Caki2 (cell line): Measurements from ENCODE around the gene SEC22C. TPM values are rescaled to one million over a fixed set of nuclear protein-coding genes. Genes with fewer than 3 reads are reported as not detected.

Experiments
- DNase-seq: peaks from one replicate; pipeline ENCODE4 v3.0.0-alpha.2; 2015; ENCODE audit warnings: low read depth
- in situ Hi-C: cut with HindIII; loops from 2 replicates; pipeline ENCODE4 v1.10.0; 2016; ENCODE audit warnings: low sequenced_read_pairs, low pct_unique_long_range_greater_than_20kb, mixed read lengths
- total RNA-seq: library from RNA; depleted of rRNA; stranded (reverse); fragments of >200 nt; shearing (Covaris generic); gene quantifications from 2 replicates; pipeline ENCODE4 v1.2.3, GENCODE V29; 2014; ENCODE audit warnings: low replicate concordance; rRNA removed

Gene SEC22C
- total RNA-seq, 1 experiment from 2014 or later: 44.1 TPM

DNA sequence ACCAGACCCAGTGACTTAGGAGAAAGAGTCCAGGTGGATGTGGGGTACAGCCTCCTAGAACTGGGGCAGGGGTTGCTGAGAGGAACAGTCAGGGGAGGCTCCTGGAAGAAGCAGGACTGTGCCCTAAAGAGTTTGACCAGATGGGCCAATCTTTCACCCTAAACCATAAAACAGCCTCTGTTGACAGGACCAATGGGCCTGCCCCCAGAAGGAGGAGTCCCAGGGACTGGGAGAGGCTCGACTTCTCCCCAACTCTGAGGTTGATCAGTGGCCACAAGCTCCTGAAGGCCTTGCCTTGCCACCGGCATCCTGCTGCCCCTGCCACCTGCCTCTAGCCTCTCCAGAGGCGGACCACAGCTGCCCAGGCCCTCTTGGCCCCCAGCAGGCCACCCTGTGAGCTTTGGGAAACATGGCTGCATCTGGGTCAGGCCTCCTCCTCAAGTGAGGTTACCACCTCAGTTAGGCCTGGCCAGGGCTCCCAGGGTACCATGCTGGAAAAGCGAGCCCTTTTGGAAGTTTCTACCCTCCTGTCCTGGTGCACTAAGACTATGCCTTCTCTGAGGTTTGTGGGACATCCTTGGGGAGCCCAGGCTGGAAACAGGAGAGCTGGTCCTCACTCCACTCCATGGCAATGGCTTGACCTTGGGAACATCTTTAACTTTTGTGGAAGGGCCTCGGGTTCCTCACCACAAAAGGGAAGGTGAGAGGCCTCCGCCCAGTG is 76.5 kb downstream of the SEC22C start:
- in situ Hi-C loops: no loop called here
- no peak for DNase-seq

DNA sequence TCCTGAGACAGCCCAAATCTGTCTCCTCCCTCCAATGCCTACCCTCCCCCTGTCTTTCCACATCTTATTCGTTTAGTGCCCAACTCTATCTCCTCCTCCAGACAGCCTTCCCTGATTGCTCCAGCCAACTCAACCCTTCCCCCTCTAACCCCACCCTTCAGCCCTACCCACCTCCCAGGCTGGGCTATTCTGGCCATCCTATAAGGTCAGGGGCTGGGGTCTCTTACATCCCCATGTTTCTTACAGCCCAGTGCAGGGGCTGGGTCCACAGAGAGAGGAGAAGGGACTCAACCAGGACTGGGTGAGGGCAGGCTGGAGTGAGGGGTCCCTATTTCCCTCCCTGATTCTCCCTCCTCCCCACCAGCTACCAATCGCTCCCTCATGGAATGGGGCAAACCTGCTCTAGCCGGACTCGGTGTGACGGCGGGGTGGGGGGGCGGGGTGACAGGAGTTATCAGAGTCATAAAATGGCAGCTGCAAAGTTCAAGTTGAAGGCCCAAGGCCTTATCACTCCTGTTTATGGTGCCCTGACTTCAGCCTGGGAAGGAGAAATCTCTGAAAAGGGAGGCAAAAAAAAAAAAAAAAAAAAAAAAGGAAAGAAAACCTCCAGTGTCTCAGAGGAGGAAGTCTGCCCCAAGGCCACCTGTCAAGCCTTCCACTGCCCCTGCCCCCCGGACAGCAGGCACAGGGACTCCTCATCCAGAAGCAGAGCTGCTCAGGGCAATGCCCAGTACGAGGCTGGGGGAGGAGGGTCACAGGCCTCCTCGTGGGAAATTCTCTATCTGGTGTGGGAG is 77.2 kb downstream of the SEC22C start:
- DNase-seq: no peak
- in situ Hi-C loops: no loop called here

DNA sequence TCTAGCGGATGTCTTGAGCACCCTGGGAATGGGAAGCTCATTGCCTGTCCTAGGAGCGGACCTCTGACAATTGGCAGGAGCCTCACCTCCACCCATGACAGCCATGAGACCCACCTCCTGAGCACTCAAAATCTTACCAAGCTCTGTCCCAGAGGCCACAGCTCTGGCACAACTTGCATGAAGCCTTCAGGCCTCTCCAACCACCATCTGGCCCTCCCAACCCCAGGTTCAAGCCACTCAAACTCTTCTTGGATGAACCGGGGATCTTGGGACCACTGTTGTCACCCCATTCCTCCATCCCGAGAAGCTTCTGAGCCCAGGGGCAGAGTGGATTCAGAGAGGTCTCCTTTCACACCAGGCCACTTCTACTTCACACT is 77.8 kb downstream of the SEC22C start:
- in situ Hi-C loops: no loop called here
- DNase-seq: no peak

DNA sequence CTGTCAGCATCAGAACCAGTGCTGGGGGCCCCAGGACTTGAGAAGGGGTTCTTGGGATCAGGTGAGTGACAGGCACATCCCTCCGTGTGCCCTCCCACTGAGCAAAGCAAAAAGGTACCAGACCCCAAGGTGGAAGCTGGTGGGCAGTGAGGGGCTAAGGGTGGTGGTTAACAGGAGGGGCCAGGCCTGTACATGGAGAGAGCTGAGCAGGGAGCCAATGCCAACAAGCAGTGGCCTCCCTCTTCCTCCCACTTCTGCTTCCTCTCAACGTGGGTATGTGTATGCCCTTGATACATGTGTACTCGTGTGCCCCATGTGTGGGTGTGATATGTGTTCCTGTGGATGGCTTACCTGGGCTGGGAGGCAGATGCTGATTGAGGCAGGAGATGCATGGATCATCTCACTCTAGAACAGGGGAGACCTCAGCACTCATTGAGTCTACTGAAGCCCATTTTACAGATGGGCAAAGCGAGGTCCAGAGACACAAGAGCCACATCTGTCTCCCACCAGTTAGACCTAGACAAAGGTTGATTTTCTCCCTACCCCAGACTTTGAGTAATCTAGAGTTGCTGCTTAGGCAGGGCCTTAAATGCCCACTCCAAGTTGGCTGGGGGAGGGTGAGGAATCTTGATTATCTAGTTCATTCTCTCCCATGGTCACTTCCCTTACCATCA is 78.4 kb downstream of the SEC22C start:
- no peak for DNase-seq
- in situ Hi-C loops: no loop called here

DNA sequence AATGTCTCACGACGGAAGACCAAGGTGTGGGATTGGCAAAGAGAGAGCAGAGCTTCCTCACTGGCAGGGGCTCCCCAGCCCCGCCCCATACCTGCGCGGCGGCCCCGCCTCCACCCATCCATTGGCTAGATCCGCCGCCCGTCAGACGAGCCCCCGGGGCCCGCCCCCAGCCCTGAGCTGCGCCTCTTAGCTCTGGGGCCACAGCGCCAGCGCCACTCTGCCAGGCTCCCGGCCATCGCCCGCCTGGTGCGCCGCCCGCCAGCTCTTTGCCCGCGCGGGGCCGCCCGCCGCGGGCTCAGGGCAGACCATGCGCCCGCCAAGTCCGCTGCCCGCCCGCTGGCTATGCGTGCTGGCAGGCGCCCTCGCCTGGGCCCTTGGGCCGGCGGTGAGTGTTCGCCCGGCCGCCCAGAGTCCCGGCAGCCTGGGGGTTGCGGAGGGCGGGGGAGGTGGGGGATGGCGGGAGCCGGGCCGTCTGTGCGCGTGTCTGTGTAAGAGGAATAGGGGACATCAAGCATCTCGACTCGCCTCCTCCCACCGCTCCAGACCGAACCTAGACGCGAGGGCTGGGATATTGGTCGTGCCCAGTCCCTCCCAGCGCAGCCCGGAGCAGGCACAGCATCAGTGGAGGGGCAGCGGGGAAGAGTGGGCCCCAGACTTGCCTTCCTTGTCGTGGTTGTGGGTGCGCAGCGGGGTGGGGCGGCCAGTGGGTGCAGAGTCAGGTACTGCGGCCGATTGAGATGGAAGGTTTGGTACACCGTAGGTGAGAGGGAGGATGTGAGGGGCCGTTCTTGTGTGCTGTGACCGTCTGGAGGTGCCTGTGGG is 79.1 kb downstream of the SEC22C start, which contains the start of gene VIPR1:
VIPR1 (plus strand) TSS at position 215 of the 822 bp plus-strand sequence; CDS start at position 308, 93 bp downstream.
- peak; percentile 63 for DNase-seq
- in situ Hi-C loops: no loop called here

DNA sequence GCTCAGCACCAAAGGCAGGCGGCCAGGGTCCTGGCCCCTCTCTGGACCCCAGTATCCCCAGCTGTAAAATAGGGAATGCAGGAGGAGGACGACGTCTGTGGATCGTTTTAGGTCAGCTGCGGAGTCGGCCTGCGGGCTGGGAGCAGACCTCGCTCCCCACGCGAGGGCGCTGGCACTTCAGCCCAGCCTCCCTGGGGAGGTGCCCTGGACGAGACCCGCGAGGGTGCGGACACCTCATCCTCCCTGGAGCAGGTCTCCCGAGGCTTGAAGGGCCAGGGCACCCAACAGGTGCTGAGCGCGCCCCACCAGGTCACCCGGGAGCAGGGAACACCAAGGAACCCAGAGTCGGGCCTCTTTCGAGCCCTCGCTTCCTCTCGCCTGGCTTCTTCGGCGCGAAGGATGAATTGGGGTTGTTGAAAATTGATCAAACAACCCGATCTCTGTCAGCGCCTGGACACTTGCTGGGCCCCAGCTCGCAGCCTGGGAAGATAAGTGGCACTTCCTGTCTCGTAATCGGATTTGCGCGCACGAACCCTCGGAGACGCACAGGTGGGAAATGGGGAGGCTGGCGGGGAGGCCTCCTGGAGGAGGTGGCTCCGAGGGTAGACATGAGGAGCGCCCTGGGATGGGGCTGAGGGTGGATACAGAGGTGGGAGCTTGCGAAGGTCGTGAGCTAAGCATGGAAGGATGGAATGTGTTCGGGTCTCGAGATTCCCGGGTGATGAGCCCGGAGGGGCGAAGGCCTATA is 79.9 kb downstream of the SEC22C start:
- in situ Hi-C loops: no loop called here
- no peak for DNase-seq

DNA sequence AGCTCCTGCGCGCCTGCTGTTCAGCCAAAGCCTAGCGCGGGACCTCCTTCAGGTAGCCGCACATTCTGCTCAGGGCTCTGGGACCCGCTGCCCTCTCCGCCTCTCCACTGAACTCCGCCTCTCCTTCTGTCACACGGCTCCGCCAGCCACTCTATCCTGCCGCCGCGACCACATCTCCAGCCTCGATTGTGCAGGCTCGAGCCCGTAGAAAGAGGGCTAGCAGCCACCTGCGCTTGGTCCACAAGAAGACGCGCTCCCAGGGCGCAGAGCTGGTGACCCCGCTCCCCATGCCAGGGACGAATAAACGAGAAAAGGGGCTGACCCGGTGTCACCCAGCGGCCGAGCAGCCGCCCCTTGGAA is 80.5 kb downstream of the SEC22C start:
- DNase-seq: no peak
- in situ Hi-C loops: no loop called here

DNA sequence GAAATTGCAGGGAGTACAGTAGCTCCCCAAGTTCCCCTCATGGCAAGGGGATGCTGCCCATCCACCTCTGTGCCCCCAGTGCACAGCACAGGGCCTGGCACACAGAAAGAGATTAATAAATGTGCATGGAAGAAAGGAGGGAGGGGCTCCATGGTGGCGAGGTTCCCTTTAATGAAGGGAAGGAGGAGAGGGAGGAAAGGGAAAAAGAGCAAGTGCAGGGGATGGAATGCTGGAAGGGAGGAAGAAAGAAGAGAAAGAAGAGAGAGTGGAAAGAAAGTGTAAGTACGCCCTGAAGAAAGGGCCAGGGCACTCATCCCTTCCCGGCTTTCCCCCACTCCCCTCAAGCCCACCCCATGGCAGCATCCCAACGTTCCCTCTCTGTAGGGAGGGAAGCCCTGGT is 80.9 kb downstream of the SEC22C start:
- in situ Hi-C loops: no loop called here
- DNase-seq: no peak

DNA sequence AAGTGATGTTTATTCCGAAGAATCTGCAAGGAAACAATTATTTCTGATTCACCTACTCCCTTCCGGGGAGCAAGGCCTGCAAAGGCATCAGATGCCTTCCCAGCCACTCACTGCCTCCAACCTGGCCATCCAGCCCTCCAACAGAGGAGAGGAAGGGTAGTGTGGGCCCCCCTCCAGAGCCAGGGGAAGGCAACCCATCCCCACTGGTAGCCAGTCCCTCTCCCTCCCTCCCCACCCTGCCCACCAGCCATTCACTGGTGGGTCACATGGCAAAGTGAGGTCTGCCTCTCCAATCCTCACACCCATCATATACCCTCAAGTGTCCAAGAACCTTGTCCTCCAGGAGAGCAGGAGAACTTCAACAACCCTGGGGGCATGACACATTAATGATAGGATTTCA is 81.7 kb downstream of the SEC22C start:
- DNase-seq: no peak
- in situ Hi-C loops: no loop called here

DNA sequence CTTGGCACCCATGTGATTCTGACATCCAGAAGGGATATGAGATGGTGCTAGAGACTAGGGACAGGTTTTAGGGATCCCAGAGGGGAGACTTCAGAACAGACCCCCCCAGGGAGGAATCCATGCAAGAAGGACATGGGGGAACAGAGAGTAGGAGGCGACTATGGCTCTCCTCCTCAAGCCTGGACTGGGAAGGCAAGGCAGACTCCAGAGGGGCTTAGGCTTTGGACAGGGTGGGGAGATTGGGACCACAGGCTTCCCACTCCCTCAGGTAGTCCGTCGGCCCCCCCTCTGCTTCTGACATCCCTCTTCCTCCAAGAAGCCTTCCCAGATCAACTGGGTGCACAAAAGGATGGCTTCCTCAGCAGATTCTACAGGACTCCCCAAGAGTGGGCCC is 82.3 kb downstream of the SEC22C start:
- in situ Hi-C loops: no loop called here
- DNase-seq: no peak

DNA sequence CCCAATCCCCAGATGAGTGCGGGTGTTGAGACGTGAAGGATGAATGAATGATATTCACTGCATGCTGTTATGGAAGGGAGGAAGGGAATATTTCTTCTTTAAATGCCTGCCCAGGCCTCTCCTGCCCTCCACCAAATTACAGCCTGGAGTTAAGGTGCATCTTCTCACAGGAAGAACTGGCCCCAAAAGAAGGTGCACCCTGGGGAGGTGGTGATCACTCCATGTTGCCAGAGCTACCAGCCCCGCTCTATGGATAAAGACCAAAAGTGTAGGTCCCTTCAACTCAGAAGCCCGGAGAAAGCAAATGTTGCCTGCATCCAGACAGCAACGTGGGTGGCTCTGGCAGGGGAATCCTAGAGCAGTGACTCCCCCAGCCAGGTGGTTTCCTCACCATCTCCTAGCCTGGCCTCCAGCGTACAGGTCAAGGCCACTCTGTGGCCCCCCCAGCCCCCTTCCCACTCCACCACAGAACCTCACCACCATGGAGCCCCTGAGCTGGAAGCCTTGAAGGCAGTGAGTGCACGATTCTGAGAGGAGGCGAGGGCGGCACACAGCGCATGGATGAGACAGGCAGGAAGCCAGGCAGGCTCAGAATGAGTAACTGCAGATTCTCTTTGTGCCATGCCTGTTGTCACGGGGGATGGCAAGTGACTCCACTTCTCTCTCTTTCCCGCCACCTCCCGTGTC is 82.8 kb downstream of the SEC22C start:
- in situ Hi-C loops: no loop called here
- DNase-seq: no peak

DNA sequence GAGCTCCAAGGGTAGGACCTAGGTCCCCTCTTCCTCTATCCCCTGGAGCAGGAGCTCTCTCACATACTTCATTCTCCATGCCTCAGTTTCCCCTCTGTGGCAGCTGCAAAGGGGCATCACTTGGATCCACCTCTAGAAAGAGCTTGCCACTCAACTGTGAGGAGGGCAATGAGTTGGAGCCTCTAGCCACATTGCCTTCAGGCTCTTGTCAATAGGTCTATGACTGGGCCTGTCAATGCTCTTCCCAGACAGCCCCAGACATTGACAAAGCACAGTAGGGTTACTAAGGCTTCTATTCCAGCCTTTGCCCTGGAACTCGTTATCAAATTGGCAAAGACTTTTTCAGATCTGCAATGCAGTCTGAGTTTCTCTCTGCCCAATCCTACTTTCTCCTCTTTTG is 83.7 kb downstream of the SEC22C start:
- in situ Hi-C loops: no loop called here
- DNase-seq: no peak

Other genes with a start within 250 kb of the SEC22C start
- not detected in 2 replicates for gene LYZL4, start 171.4 kb downstream of the SEC22C start, total RNA-seq
- gene VIPR1, start 79.3 kb downstream of the SEC22C start, total RNA-seq: not detected in 2 replicates
- 16.3 and 33.3 TPM in 2 replicates for gene SS18L2, start 8.9 kb upstream of the SEC22C start, total RNA-seq
- gene NKTR, start 18.7 kb upstream of the SEC22C start, total RNA-seq: 2.7 and 16.3 TPM in 2 replicates
- gene ZBTB47, start 71.7 kb upstream of the SEC22C start, total RNA-seq: 2.6 and 3.9 TPM in 2 replicates
- gene KLHL40, start 103.6 kb upstream of the SEC22C start, total RNA-seq: not detected in 2 replicates
- gene HHATL, start 120.8 kb upstream of the SEC22C start, total RNA-seq: not detected in 2 replicates
- not detected in 2 replicates for gene CCDC13, start 191.3 kb upstream of the SEC22C start, total RNA-seq
- 68.3 and 98.8 TPM in 2 replicates for gene HIGD1A, start 222.5 kb upstream of the SEC22C start, total RNA-seq
- gene ACKR2, start 227.5 kb upstream of the SEC22C start, total RNA-seq: 0.74 TPM in 1 of 2 replicates, not detected in the other